HG02870 (cell line): Measurements from ENCODE around the gene CSAG2.

Experiments used
- ATAC-seq: cut with Tn5 transposase; IDR thresholded peaks from one replicate; pipeline ENCODE4 v1.9.1; 2021; ENCODE audit warnings: mild to moderate bottlenecking, moderate library complexity; ENCODE audit not compliant: unreplicated experiment

CSAG2 gene

GRCh38 chrX:152674135-152674534, 34.9 kb downstream of the CSAG2 start:
- no peak for ATAC-seq

- ATAC-seq = no peak
Measured at GRCh38 chrX:152663086-152663485, 46.0 kb downstream of the CSAG2 start.

- no peak for ATAC-seq
Measured at GRCh38 chrX:152658302-152658701, 50.8 kb downstream of the CSAG2 start.
